Prostate gland (tissue), 2 donors: ENCODE data around the gene RUVBL1.

ENCODE experiments used
- CTCF ChIP-seq, 4 experiments: fragments of 200-600 bp in 2 of 4; fragments of 450-650 bp in 2 of 4; sonication (generic) in 2 of 4; IDR thresholded peaks; 1 replicate in 3 of 4; 2 replicates in 1 of 4; pipeline ENCODE4 v1.5.1; 2016 to 2019; ENCODE audit warnings: antibody characterized with exemption in 4 of 4, mild to moderate bottlenecking in 2 of 4, moderate library complexity in 2 of 4
- POLR2A ChIP-seq: fragments of 450-650 bp; IDR thresholded peaks from one replicate; pipeline ENCODE4 v1.6.1; 2016; ENCODE audit warnings: antibody characterized with exemption, mild to moderate bottlenecking

GRCh38 chr3:128067489-128067888 lies 56.1 kb downstream of the RUVBL1 start:
- TF ChIP-seq CTCF (IDR thresholded peaks at IDR 0.05) (no peak), POLR2A (no peak)
